K562 (cell line): ENCODE measurements around the gene ADGRD1. TPM values are rescaled to one million over a fixed set of nuclear protein-coding genes. Genes with fewer than 3 reads are reported as not detected.

Experiments used
- ARID4B ChIP-seq: sonication (generic); formaldehyde crosslinking; IDR thresholded peaks from 2 replicates; pipeline ENCODE4 v1.8.0; 2022; ENCODE audit warnings: mild to moderate bottlenecking, missing genetic modification reagents
- ATF7 ChIP-seq: fragments of 450-650 bp; IDR thresholded peaks from 2 replicates; pipeline ENCODE4 v1.7.1; 2014; ENCODE audit warnings: mild to moderate bottlenecking, moderate library complexity
- BRD4 ChIP-seq: fragments of 200-600 bp; sonication (generic); IDR thresholded peaks from 2 replicates; pipeline ENCODE4 v1.6.1; 2017; ENCODE audit warnings: inconsistent platforms
- CREM ChIP-seq: IDR thresholded peaks from 2 replicates; pipeline ENCODE4 v1.6.1; 2014; ENCODE audit warnings: antibody characterized with exemption, low read depth
- ETV6 ChIP-seq, 3 experiments: fragments of 150-350 bp in 1 of 3; sonication (generic) in 1 of 3; formaldehyde crosslinking in 1 of 3; IDR thresholded peaks; 2 replicates each; pipeline versions ENCODE4 v1.6.1 to v1.8.0; 2014 to 2022; ENCODE audit warnings: borderline replicate concordance in 2 of 3, low read depth in 2 of 3, antibody characterized with exemption in 1 of 3, low read length in 1 of 3, mild to moderate bottlenecking in 1 of 3, missing genetic modification reagents in 1 of 3
- GABPA ChIP-seq: fragments of 200-800 bp; sonication (Bioruptor generic); conservative IDR thresholded peaks from 2 replicates; pipeline ENCODE4 v1.6.1; 2016; ENCODE audit warnings: low read depth, missing genetic modification characterization, missing compliant biosample characterization
- GABPB2 ChIP-seq: fragments of 250-450 bp; sonication (Bioruptor Pico); conservative IDR thresholded peaks from 2 replicates; pipeline ENCODE4 v1.5.1; 2021; ENCODE audit warnings: mild to moderate bottlenecking
- KDM1A ChIP-seq, 2 experiments: fragments of 450-650 bp; IDR thresholded peaks; 2 replicates each; pipeline ENCODE4 v1.6.1; 2016; ENCODE audit warnings: mild to moderate bottlenecking in 2 of 2
- L3MBTL2 ChIP-seq: fragments of 450-650 bp; IDR thresholded peaks from 2 replicates; pipeline ENCODE4 v1.6.1; 2016; ENCODE audit warnings: mild to moderate bottlenecking, moderate library complexity
- MEIS2 ChIP-seq: fragments of 450-650 bp; IDR thresholded peaks from 2 replicates; pipeline ENCODE4 v1.6.1; 2014; ENCODE audit warnings: mild to moderate bottlenecking; ENCODE audit not compliant: partially characterized antibody
- MTA3 ChIP-seq: fragments of 450-650 bp; formaldehyde crosslinking; IDR thresholded peaks from 2 replicates; pipeline ENCODE4 v1.6.1; 2017; ENCODE audit warnings: mild to moderate bottlenecking, borderline replicate concordance
- NFIX ChIP-seq: fragments of 250-450 bp; sonication (Bioruptor Pico); IDR thresholded peaks from 2 replicates; pipeline ENCODE4 v1.4.0; 2020; ENCODE audit warnings: low read depth, mild to moderate bottlenecking, moderate library complexity
- RBFOX2 ChIP-seq: fragments of 200-400 bp; formaldehyde crosslinking; IDR thresholded peaks from 2 replicates; pipeline ENCODE4 v1.6.1; 2017; ENCODE audit warnings: low read depth, mild to moderate bottlenecking, low read length, moderate library complexity
- TAL1 ChIP-seq: fragments of 450-650 bp; IDR thresholded peaks from 2 replicates; pipeline ENCODE4 v1.6.1; 2016; ENCODE audit warnings: mild to moderate bottlenecking
- USF2 ChIP-seq: sonication (generic); formaldehyde crosslinking; IDR thresholded peaks from 2 replicates; pipeline ENCODE4 v1.5.0; 2020; ENCODE audit warnings: missing genetic modification reagents
- ZBTB49 ChIP-seq: sonication (generic); formaldehyde crosslinking; IDR thresholded peaks from 2 replicates; pipeline ENCODE4 v1.8.0; 2022; ENCODE audit warnings: missing genetic modification reagents, mild to moderate bottlenecking, borderline replicate concordance
- ZEB2 ChIP-seq: fragments of 450-650 bp; IDR thresholded peaks from 2 replicates; pipeline ENCODE4 v1.6.1; 2016
- ZNF395 ChIP-seq: fragments of 200-800 bp; sonication (Bioruptor generic); IDR thresholded peaks from 2 replicates; pipeline ENCODE4 v1.6.1; 2017; ENCODE audit warnings: missing genetic modification characterization, missing compliant biosample characterization
- polyA plus RNA-seq, 8 experiments: library from polyadenylated mRNA; depleted of rRNA in 4 of 8; stranded (reverse) in 5 of 8; unstranded in 3 of 8; fragments of >200 nt; fragmentation: Nextera tagmentation in 2 of 8; fragmentation: Illumina TruSeq in 1 of 8; extraction: Ambion mirVana in 2 of 8; extraction: Trizol in 1 of 8; gene quantifications; 2 replicates each; pipeline versions ENCODE4 v1.2.1 to v1.2.3, GENCODE V29; 2011 to 2014; ENCODE audit warnings: inconsistent platforms in 1 of 8, missing spikeins in 1 of 8
- total RNA-seq, 7 experiments: library from RNA; depleted of rRNA in 6 of 7; stranded (reverse); fragments of >200 nt in 6 of 7; fragmentation: Illumina TruSeq in 2 of 7; extraction: Trizol in 2 of 7; gene quantifications; 2 replicates each; pipeline versions ENCODE4 v1.2.1 to v1.2.3, GENCODE V29; 2011 to 2021; ENCODE audit warnings: low replicate concordance in 1 of 7

ADGRD1 gene
- total and polyA plus RNA-seq, 9 of the 15 experiments (the other 6 are each of a cell fraction or from before 2014, with no cell fraction given) = 1.7 to 11.7 (median 3.3) TPM

GRCh38 chr12:130953771-130954543 lies at the start of gene ADGRD1 (continued):
- no peak for TF ChIP-seq ARID4B (CRISPR knock-in tag)
- no peak for TF ChIP-seq MTA3
- TF ChIP-seq USF2 (CRISPR knock-in tag) = no peak
- TF ChIP-seq ETV6 (IDR thresholded peaks at IDR 0.05; ENCODE audit: borderline replicate concordance in 1 of 2, low read depth in 2 of 2, low read length in 1 of 2) = no peak
- no peak for TF ChIP-seq ETV6 (CRISPR knock-in tag; IDR thresholded peaks at IDR 0.05; ENCODE audit: borderline replicate concordance)
- peak; percentile 49 for TF ChIP-seq RBFOX2
- TF ChIP-seq ZBTB49 (CRISPR knock-in tag) = no peak
- no peak for TF ChIP-seq NFIX (CRISPR knock-in tag)
- no peak for TF ChIP-seq MEIS2
- 0 out of 2 replicates have a peak, but pooled peaks have one; percentile 47 for TF ChIP-seq BRD4
- TF ChIP-seq L3MBTL2 = peak; percentile 96
- peak; percentile 22 for TF ChIP-seq CREM
- peak; percentile 43; the same call in 1 of the 2 replicates for TF ChIP-seq ATF7
- no peak for TF ChIP-seq GABPB2 (CRISPR knock-in tag)
- TF ChIP-seq TAL1 = no peak
- TF ChIP-seq ZNF395 (CRISPR knock-in tag) = peak; percentile 67
- no peak for TF ChIP-seq GABPA (tag)
- no peak for TF ChIP-seq KDM1A (IDR thresholded peaks at IDR 0.05)
- TF ChIP-seq ZEB2 = no peak
